NCI-H82 (cell line): Measurements from ENCODE around the gene RCBTB1.
"Not testable (repeated sequence)": the region's sequence is repeated elsewhere in the genome, so short reads cannot be mapped to it uniquely, and the experiment has no call there.

Experiments
- DNase-seq: peaks from one replicate; lab custom pipeline; 2025; lab: John Stamatoyannopoulos, UW

RCBTB1 gene

GRCh38 chr13:49585220-49586157, at the start of gene RCBTB1:
Gene RCBTB1, minus strand, starts transcription at chr13:49585558. Its CDS starts 18,279 bp downstream, at chr13:49567279.
- peak; percentile 87 for DNase-seq

- no peak for DNase-seq
These were observed 48.4 kb upstream of the RCBTB1 start for GRCh38 chr13:49633710-49634109.

GRCh38 chr13:49632156-49632555, 46.8 kb upstream of the RCBTB1 start:
- no peak for DNase-seq

GRCh38 chr13:49630580-49630979, 45.2 kb upstream of the RCBTB1 start:
- no peak for DNase-seq

- no peak for DNase-seq
These were observed 44.6 kb upstream of the RCBTB1 start for GRCh38 chr13:49629947-49630346.

- DNase-seq = no peak
These were observed 44.0 kb upstream of the RCBTB1 start for GRCh38 chr13:49629196-49629938.

GRCh38 chr13:49627831-49628652, 42.7 kb upstream of the RCBTB1 start, which contains the start of gene ARL11:
Gene ARL11, plus strand, starts transcription at chr13:49628507. Its CDS starts 1,941 bp downstream, at chr13:49630448.
- peak; percentile 50 for DNase-seq

- DNase-seq = no peak
These were observed 40.2 kb upstream of the RCBTB1 start for GRCh38 chr13:49625392-49626079.

- DNase-seq = no peak
These were observed 38.9 kb upstream of the RCBTB1 start for GRCh38 chr13:49624229-49624628.

- no peak for DNase-seq
These were observed 37.0 kb upstream of the RCBTB1 start for GRCh38 chr13:49622174-49622946.

- DNase-seq = no peak
These were observed 34.8 kb upstream of the RCBTB1 start for GRCh38 chr13:49620170-49620621.

- no peak for DNase-seq
These were observed 31.3 kb upstream of the RCBTB1 start for GRCh38 chr13:49616676-49617065.

- no peak for DNase-seq
These were observed 30.7 kb upstream of the RCBTB1 start for GRCh38 chr13:49615836-49616675.

- DNase-seq = not testable (repeated sequence)
These were observed 26.7 kb upstream of the RCBTB1 start for GRCh38 chr13:49612042-49612441.

- peak; percentile 96 for DNase-seq
These were observed 24.8 kb upstream of the RCBTB1 start for GRCh38 chr13:49610176-49610575.

GRCh38 chr13:49608651-49609331, 23.4 kb upstream of the RCBTB1 start:
- DNase-seq = peak; percentile 40

- no peak for DNase-seq
These were observed 22.4 kb upstream of the RCBTB1 start for GRCh38 chr13:49607761-49608160.

GRCh38 chr13:49606747-49607648, 21.6 kb upstream of the RCBTB1 start:
- DNase-seq = peak; percentile 96
